HG02623 (cell line): Measurements from ENCODE around the gene ACRV1.
"Not testable (repeated sequence)": the region's sequence is repeated elsewhere in the genome, so short reads cannot be mapped to it uniquely, and the experiment has no call there.

Experiments
- ATAC-seq: cut with Tn5 transposase; IDR thresholded peaks from one replicate; pipeline ENCODE4 v1.9.1; 2021; ENCODE audit warnings: moderate library complexity; ENCODE audit not compliant: unreplicated experiment

Gene ACRV1

GRCh38 chr11:125680747-125681146 lies at the start of gene ACRV1:
Gene ACRV1 (minus strand): TSS chr11:125680847. CDS start chr11:125680780, 67 bp downstream.
- no peak for ATAC-seq

- ATAC-seq = no peak
Measured at GRCh38 chr11:125728969-125729368, 48.3 kb upstream of the ACRV1 start.

DNA sequence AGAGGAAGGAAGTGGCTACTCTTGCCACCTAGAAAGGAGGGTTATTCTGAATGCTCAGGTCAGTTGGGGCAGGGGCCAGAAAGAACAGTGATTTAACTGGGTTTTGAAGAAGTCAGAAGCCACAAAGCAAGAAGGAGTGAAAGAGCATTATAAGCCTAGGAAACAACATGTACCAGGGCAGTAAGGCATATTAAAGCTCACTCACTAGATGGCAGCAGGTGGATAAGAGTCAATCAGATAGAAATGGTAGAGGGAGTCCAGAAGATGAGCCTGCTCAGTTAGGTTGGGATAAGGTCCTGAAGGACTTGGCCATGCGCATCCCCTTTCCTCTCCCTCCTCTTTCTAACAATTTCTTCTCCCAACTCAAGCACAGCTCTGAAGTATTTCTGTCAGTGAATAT lies 43.5 kb upstream of the ACRV1 start:
- ATAC-seq = no peak

DNA sequence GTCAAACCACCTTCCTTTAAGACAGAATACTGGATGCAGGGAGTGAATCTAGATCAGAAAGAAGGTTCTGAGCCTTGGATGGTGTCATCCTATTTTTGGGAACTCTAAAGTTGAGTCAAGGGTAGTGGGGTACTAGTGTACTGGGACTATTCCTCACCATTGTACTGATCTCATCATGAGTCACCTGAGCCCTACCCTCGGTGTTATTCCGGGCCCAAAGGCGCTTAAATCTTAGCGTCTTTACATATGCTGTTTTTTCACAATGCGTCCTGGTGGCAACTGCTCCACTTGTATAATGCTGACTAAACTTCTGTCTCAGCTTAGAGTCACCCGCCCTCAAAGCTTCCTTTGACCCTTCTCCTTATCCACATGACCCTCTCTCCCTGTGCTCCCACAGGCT lies 40.1 kb upstream of the ACRV1 start:
- ATAC-seq = no peak

DNA sequence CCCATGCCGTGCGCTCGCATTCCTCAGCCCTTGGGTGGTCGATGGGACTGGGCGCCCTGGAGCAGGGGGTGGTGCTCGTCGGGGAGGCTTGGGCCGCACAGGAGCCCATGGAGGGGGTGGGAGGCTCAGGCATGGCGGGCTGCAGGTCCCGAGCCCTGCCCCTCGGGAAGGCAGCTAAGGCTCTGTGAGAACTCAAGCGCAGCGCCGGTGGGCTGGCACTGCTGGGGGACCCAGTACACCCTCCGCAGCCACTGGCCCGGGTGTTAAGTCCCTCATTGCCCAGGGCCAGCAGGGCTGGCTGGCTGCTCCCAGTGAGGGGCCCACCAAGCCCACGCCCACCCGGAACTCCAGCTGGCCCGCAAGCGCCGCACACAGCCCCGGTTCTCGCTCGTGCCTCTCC lies 24.0 kb upstream of the ACRV1 start:
- ATAC-seq = not testable (repeated sequence)

GRCh38 chr11:125701858-125702621 lies 21.4 kb upstream of the ACRV1 start:
- ATAC-seq = no peak

GRCh38 chr11:125701018-125701610 lies 20.5 kb upstream of the ACRV1 start:
- no peak for ATAC-seq

- no peak for ATAC-seq
Measured at GRCh38 chr11:125694951-125695350, 14.3 kb upstream of the ACRV1 start.

GRCh38 chr11:125692887-125693286 lies 12.2 kb upstream of the ACRV1 start:
- ATAC-seq = no peak

- no peak for ATAC-seq
Measured at GRCh38 chr11:125690006-125690405, 9.4 kb upstream of the ACRV1 start.

DNA sequence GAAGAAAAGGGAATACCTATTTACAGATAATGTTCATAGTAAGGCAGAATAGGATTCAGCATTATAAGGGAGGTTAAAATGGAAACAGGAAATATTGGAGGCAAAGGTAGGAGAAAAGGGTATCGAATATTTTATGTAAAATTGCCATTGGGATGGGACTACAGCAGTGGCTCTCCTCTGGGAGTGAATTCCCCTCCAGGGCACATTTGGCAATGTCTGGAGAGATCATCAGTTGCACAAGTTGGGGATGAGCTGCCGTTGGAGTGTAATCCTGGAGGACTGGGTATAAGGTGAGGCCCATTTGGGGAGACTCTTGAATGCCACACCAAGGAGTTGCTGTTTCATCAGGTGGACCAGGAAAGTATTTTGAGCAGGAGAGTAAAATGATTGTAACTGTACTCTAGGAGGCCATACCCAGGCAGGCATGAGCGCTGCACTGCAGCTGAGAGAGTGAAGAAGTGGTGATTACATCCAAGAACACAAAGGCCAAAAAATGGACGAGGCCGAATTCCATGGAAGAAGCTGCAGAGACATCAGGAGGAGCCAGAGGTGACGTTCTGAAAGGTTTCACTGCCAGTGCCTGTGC lies 8.7 kb upstream of the ACRV1 start:
- no peak for ATAC-seq

- no peak for ATAC-seq
Measured at GRCh38 chr11:125688632-125689031, 8.0 kb upstream of the ACRV1 start.

- ATAC-seq = no peak
Measured at GRCh38 chr11:125688066-125688465, 7.4 kb upstream of the ACRV1 start.

DNA sequence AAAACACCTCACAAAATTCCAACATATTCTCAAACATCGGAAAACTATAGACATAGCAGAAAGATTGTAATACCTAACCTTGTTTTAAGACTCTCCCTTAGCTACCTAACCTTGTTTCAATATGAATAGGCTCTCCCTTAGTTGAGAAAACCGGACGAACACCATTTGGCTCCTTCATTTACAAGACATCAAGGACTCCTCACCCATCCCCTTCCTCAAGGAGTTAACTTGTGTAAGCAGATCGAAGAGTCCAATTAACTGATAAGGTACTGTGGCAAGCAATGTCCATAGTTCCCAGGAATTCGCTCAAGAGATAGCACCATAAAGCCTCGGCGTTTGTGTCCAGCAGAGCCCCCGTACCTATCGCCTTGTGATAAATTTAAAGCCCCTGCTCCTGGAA lies 4.6 kb upstream of the ACRV1 start:
- no peak for ATAC-seq

- ATAC-seq = no peak
Measured at GRCh38 chr11:125679837-125680236, 810 bp downstream of the ACRV1 start.

GRCh38 chr11:125679397-125679796 lies 1.2 kb downstream of the ACRV1 start:
- no peak for ATAC-seq

DNA sequence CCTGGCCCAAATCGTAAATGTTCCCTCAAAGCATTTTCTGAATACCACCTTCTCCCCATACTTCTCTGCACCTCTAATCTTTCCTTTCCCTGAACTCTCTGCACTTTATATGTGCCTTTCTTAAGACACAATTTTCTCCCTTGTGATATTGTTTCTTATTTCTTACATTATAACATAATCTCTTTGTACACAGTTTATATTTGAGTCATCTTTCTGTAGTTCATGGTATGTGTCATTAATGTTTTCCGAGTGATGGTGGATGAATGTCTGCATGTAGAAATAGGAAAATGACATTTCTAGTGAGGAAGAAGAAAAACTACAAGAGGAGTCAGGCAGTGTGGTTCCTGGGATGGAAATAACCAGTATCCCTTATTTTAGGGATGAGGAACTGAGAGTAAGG lies 5.5 kb downstream of the ACRV1 start:
- no peak for ATAC-seq

DNA sequence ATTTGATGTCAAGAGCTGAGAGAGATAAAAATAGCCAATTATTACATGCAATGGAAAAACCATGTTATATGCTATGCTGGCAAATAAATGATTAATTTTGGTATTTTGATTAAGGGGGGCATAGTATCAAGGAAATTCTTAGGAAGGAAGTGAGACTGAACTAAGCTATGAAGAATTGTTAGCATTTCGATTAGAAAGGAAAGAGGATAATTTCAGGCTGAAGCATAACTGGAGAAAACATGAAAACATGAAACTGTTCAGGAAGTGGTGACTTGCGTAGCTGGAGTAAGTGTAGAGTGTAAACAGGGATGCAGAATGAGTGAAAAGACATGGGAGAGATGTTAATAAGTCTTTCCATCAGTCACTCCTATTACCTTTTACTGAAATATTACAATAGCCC lies 6.4 kb downstream of the ACRV1 start:
- no peak for ATAC-seq

- ATAC-seq = no peak
Measured at GRCh38 chr11:125671561-125671960, 9.1 kb downstream of the ACRV1 start.

DNA sequence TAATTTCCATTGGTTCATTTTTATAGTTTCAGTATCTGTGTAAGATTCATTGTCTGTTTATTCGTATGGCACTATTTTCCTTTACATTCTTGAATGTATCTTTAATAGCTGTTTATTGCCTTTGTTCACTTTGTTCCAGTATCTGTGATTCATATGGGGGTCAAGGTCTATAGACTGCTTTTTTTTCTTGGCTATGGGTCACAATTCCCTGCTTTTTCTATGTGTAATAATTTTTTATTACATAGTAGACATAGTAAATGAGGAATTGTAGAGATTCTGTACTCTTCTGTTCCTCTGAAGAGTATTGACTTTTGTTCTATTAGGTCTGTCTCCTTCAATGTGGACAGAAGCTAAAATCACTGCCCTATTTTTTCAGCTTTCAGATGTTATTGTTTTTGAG lies 10.5 kb downstream of the ACRV1 start:
- ATAC-seq = no peak

GRCh38 chr11:125667151-125667550 lies 13.5 kb downstream of the ACRV1 start:
- no peak for ATAC-seq

- no peak for ATAC-seq
Measured at GRCh38 chr11:125663910-125664309, 16.7 kb downstream of the ACRV1 start.
